A549 treated with CORT108297 at 1 μM for 4 hours (cell line): ENCODE measurements around the gene SNX18. TPM values are rescaled to one million over a fixed set of nuclear protein-coding genes. Genes with fewer than 3 reads are reported as not detected.

Source experiments
- total RNA-seq: library from RNA; stranded (reverse); fragments of 200-300 nt; extraction: Qiagen RNA extraction; gene quantifications from 5 replicates; pipeline ENCODE4 v1.2.3, GENCODE V29; 2022

The SNX18 gene, protein sequence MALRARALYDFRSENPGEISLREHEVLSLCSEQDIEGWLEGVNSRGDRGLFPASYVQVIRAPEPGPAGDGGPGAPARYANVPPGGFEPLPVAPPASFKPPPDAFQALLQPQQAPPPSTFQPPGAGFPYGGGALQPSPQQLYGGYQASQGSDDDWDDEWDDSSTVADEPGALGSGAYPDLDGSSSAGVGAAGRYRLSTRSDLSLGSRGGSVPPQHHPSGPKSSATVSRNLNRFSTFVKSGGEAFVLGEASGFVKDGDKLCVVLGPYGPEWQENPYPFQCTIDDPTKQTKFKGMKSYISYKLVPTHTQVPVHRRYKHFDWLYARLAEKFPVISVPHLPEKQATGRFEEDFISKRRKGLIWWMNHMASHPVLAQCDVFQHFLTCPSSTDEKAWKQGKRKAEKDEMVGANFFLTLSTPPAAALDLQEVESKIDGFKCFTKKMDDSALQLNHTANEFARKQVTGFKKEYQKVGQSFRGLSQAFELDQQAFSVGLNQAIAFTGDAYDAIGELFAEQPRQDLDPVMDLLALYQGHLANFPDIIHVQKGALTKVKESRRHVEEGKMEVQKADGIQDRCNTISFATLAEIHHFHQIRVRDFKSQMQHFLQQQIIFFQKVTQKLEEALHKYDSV
- 4.7 to 7.8 TPM (median 6.2 TPM) in 5 replicates for total RNA-seq

DNA sequence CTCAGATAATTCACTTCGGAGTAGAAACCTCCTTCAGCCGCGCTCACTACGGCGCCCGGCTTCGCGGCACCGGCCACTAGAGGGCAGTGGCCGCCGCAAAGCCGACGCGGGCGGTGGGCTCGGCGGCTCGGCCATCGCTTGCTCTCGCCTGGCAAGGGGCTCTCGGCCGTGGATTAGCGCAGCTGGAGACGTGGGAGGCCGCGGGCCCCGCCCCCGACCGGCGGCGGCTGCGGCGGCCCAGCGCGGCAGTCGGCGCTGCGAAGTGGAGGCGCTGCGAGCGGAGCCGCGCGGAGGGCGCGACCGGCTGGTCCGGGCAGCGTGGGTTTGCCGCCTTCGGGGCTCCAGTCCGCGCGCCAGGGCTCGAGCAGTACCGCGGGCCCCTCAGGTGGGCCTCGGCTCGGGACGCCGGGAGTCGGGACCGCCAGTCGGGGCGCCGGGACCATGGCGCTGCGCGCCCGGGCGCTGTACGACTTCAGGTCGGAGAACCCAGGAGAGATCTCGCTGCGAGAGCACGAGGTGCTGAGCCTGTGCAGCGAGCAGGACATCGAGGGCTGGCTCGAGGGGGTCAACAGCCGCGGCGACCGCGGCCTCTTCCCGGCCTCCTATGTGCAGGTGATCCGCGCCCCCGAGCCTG is at the start of gene SNX18:
TSS of gene SNX18 (plus strand) at position 248 of the 634 bp plus-strand sequence. CDS start at position 442, 194 bp downstream.

Other genes with a start within 250 kb of the SNX18 start
- 3.5 to 7.2 TPM (median 4.7 TPM) in 5 replicates for gene ARL15, start 207.2 kb upstream of the SNX18 start, total RNA-seq
- gene HSPB3, start 62.1 kb upstream of the SNX18 start, total RNA-seq = 0.10 to 0.15 TPM in 2 of 5 replicates, not detected in the others